OCI-LY7 (cell line): ENCODE measurements around the gene NRP1. TPM values are rescaled to one million over a fixed set of nuclear protein-coding genes. Genes with fewer than 3 reads are reported as not detected.

Experiments
- BruUV-seq: library from RNA; stranded (reverse); fragments of 400-500 nt; replicated peaks from 2 replicates; lab custom pipeline; 2021; lab: Mats Ljungman, UMichigan
- CTCF ChIA-PET: fragments of 300-600 bp; sonication (Branson Sonifier 250); formaldehyde crosslinking; loops from one replicate; lab custom pipeline; 2022; ENCODE audit warnings: antibody characterized with exemption; ENCODE audit not compliant: unreplicated experiment; lab: Charles Lee
- POLR2A ChIA-PET: fragments of 300-600 bp; sonication (Branson Sonifier 250); formaldehyde crosslinking; loops from one replicate; lab custom pipeline; 2022; ENCODE audit warnings: antibody characterized with exemption; lab: Charles Lee
- DNase-seq: peaks from one replicate; pipeline ENCODE4 v3.0.0-alpha.2; 2015; ENCODE audit warnings: low spot score
- H2AFZ ChIP-seq: fragments of 200-600 bp; sonication (generic), shearing (Covaris generic); 2 replicates; pipeline ENCODE4 v1.6.1; 2014; ENCODE audit warnings: mild to moderate bottlenecking, antibody characterized with exemption, low read length, moderate library complexity
- H3K27ac ChIP-seq: fragments of 200-600 bp; sonication (generic); 2 replicates; pipeline ENCODE4 v1.5.1; 2014; ENCODE audit warnings: mixed run types, low read depth, mild to moderate bottlenecking, moderate library complexity, low read length, inconsistent platforms; ENCODE audit not compliant: poor library complexity, severe bottlenecking
- H3K36me3 ChIP-seq: fragments of 200-600 bp; sonication (generic); 2 replicates; pipeline ENCODE4 v1.6.1; 2014; ENCODE audit warnings: mild to moderate bottlenecking, antibody characterized with exemption, low read length, moderate library complexity, mixed read lengths; ENCODE audit not compliant: insufficient read depth
- H3K4me1 ChIP-seq: fragments of 200-600 bp; sonication (generic); 2 replicates; pipeline ENCODE4 v1.5.1; 2014; ENCODE audit warnings: mild to moderate bottlenecking, low read length; ENCODE audit not compliant: insufficient read depth, poor library complexity, severe bottlenecking
- H3K4me2 ChIP-seq: fragments of 200-600 bp; sonication (generic); 2 replicates; pipeline ENCODE4 v1.6.1; 2014; ENCODE audit warnings: mild to moderate bottlenecking, low read length
- H3K4me3 ChIP-seq: fragments of 200-600 bp; sonication (generic); 2 replicates; pipeline ENCODE4 v1.5.1; 2014; ENCODE audit warnings: mild to moderate bottlenecking, low read depth, low read length; ENCODE audit not compliant: poor library complexity, severe bottlenecking
- H3K79me2 ChIP-seq: fragments of 200-600 bp; sonication (generic); 2 replicates; pipeline ENCODE4 v1.6.1; 2016; ENCODE audit warnings: low read depth, mild to moderate bottlenecking, low read length, moderate library complexity, mixed read lengths; ENCODE audit not compliant: insufficient read depth
- H3K9me2 ChIP-seq: fragments of 200-600 bp; sonication (generic); 2 replicates; pipeline ENCODE4 v1.6.1; 2016; ENCODE audit warnings: mild to moderate bottlenecking, low read length, mixed read lengths; ENCODE audit not compliant: insufficient read depth
- H3K9me3 ChIP-seq: fragments of 200-600 bp; sonication (generic); 2 replicates; pipeline ENCODE4 v1.6.1; 2014; ENCODE audit warnings: mild to moderate bottlenecking, mixed run types, low read length, mixed read lengths
- H4K20me1 ChIP-seq: fragments of 200-600 bp; sonication (generic); 2 replicates; pipeline ENCODE4 v1.6.1; 2014; ENCODE audit warnings: mild to moderate bottlenecking, antibody characterized with exemption, low read length, moderate library complexity, mixed read lengths; ENCODE audit not compliant: insufficient read depth
- CTCF ChIP-seq: fragments of 200-600 bp; sonication (generic); conservative IDR thresholded peaks from 2 replicates; pipeline ENCODE4 v1.5.1; 2014; ENCODE audit warnings: mild to moderate bottlenecking, antibody characterized with exemption, low read length, moderate library complexity, mixed read lengths
- EZH2phosphoT487 ChIP-seq: fragments of 200-600 bp; sonication (generic); IDR thresholded peaks from 2 replicates; pipeline ENCODE4 v1.6.1; 2018; ENCODE audit warnings: low read depth, borderline replicate concordance, mild to moderate bottlenecking, mixed run types, antibody characterized with exemption, low read length, moderate library complexity, mixed read lengths
- intact Hi-C: fragments of 100-400 bp; cut with micrococcal nuclease; formaldehyde crosslinking; loops from one replicate; pipeline ENCODE4 v1.10.0; 2022; ENCODE audit not compliant: unreplicated experiment
- total RNA-seq, 2 experiments: library from RNA; depleted of rRNA in 1 of 2; stranded (reverse); fragments of >200 nt in 1 of 2; shearing (Covaris generic) in 1 of 2; gene quantifications; 2 replicates each; pipeline ENCODE4 v1.2.3, GENCODE V29; 2014 to 2022

NRP1 gene
- total RNA-seq, 2 experiments from 2014 or later, result not detected

- H3K36me3 ChIP-seq, result no peaks in the 10 kb centered on the region
- CTCF ChIA-PET, result no interaction called here
- no peak overlapping the region for H2AFZ ChIP-seq
- H3K9me3 ChIP-seq, result no peaks in the 10 kb centered on the region
- H3K27ac ChIP-seq, result no peak overlapping the region
- intact Hi-C loops, result no loop called here
- POLR2A ChIA-PET, result interaction anchor here (1.1 kb wide), 1 partner anchor 17 kb away, joined by 3 read pairs; no protein-coding TSS in a partner anchor
- BruUV-seq, result no TSS peak
- H3K79me2 ChIP-seq, result no peaks in the 10 kb centered on the region
- H3K4me2 ChIP-seq, result no peak overlapping the region
- TF ChIP-seq CTCF (no peak), EZH2phosphoT487 (no peak)
- no peak overlapping the region for H3K4me3 ChIP-seq
- H4K20me1 ChIP-seq, result no peaks in the 10 kb centered on the region
- no peak for DNase-seq
- H3K4me1 ChIP-seq, result no peaks in the 10 kb centered on the region
- no peaks in the 10 kb centered on the region for H3K9me2 ChIP-seq
Observed at GRCh38 chr10:33289776-33290175, 44.7 kb downstream of the NRP1 start.

GRCh38 chr10:33288127-33288526, 46.3 kb downstream of the NRP1 start:
- no peaks in the 10 kb centered on the region for H3K9me2 ChIP-seq
- ChIA-PET POLR2A (interaction anchor here (1.3 to 1.5 kb wide), 2 partner anchors 9 to 45 kb away, joined by 3 to 5 read pairs; no protein-coding TSS in a partner anchor), CTCF (no interaction called here)
- BruUV-seq, result no TSS peak
- H3K4me3 ChIP-seq, result no peak overlapping the region
- no peaks in the 10 kb centered on the region for H3K9me3 ChIP-seq
- DNase-seq, result no peak
- H4K20me1 ChIP-seq, result no peaks in the 10 kb centered on the region
- no peak overlapping the region for H3K27ac ChIP-seq
- no peaks in the 10 kb centered on the region for H3K36me3 ChIP-seq
- H2AFZ ChIP-seq, result no peak overlapping the region
- intact Hi-C loops, result no loop called here
- no peak overlapping the region for H3K4me2 ChIP-seq
- no peaks in the 10 kb centered on the region for H3K79me2 ChIP-seq
- H3K4me1 ChIP-seq, result no peaks in the 10 kb centered on the region
- no peak for TF ChIP-seq CTCF

- no peaks in the 10 kb centered on the region for H3K36me3 ChIP-seq
- no peak overlapping the region for H3K4me3 ChIP-seq
- H3K4me1 ChIP-seq, result no peaks in the 10 kb centered on the region
- no TSS peak for BruUV-seq
- H3K27ac ChIP-seq, result no peak overlapping the region
- no peaks in the 10 kb centered on the region for H4K20me1 ChIP-seq
- ChIA-PET POLR2A (interaction anchor here (1.3 to 1.5 kb wide), 2 partner anchors 8 to 44 kb away, joined by 3 to 5 read pairs; no protein-coding TSS in a partner anchor), CTCF (interaction anchor here (0.7 kb wide), 1 partner anchor 51 kb away, joined by 3 read pairs; no protein-coding TSS in a partner anchor)
- no peaks in the 10 kb centered on the region for H3K79me2 ChIP-seq
- no peak overlapping the region for H2AFZ ChIP-seq
- intact Hi-C loops, result no loop called here
- DNase-seq, result no peak
- H3K4me2 ChIP-seq, result no peak overlapping the region
- H3K9me3 ChIP-seq, result no peaks in the 10 kb centered on the region
- H3K9me2 ChIP-seq, result no peaks in the 10 kb centered on the region
- TF ChIP-seq CTCF (no peak), EZH2phosphoT487 (no peak)
Observed at GRCh38 chr10:33287112-33287511, 47.4 kb downstream of the NRP1 start.
